H9 (cell line): ENCODE results near the gene KIF5C. TPM values are rescaled to one million over a fixed set of nuclear protein-coding genes. Genes with fewer than 3 reads are reported as not detected.
A peak's percentile ranks its signal among the peaks of the same experiment; 100 is the strongest.

Experiments used
- DNase-seq: peaks from one replicate; pipeline ENCODE4 v3.0.0-alpha.2; 2017
- H2AFZ ChIP-seq: one replicate; pipeline ENCODE4 v1.6.1; 2013; ENCODE audit warnings: mild to moderate bottlenecking, low read length, control low read depth, moderate library complexity
- H2AK5ac ChIP-seq: 2 replicates; pipeline ENCODE4 v1.6.1; 2013; ENCODE audit warnings: low read length, control low read depth, mixed read lengths; ENCODE audit not compliant: insufficient read length
- H2BK120ac ChIP-seq: one replicate; pipeline ENCODE4 v1.6.1; 2013; ENCODE audit warnings: low read depth, mild to moderate bottlenecking, low read length, control low read depth, inconsistent platforms; ENCODE audit not compliant: poor library complexity, severe bottlenecking
- H2BK12ac ChIP-seq: 2 replicates; pipeline ENCODE4 v1.6.1; 2013; ENCODE audit warnings: low read length, control low read depth, mixed read lengths, low read depth; ENCODE audit not compliant: insufficient read length
- H2BK15ac ChIP-seq: 2 replicates; pipeline ENCODE4 v1.6.1; 2013; ENCODE audit warnings: low read depth, low read length, control low read depth
- H2BK20ac ChIP-seq: one replicate; pipeline ENCODE4 v1.6.1; 2013; ENCODE audit warnings: low read depth, mild to moderate bottlenecking, low read length, control low read depth, inconsistent platforms; ENCODE audit not compliant: poor library complexity, severe bottlenecking
- H2BK5ac ChIP-seq: 2 replicates; pipeline ENCODE4 v1.6.1; 2013; ENCODE audit warnings: low read length, control low read depth, mixed read lengths; ENCODE audit not compliant: insufficient read length
- H3K14ac ChIP-seq: 2 replicates; pipeline ENCODE4 v1.6.1; 2013; ENCODE audit warnings: low read length, control low read depth; ENCODE audit not compliant: insufficient read depth
- H3K18ac ChIP-seq: 2 replicates; pipeline ENCODE4 v1.6.1; 2013; ENCODE audit warnings: low read depth, mild to moderate bottlenecking, mixed read lengths, low read length, control low read depth; ENCODE audit not compliant: insufficient read length
- H3K23ac ChIP-seq: 2 replicates; pipeline ENCODE4 v1.6.1; 2013; ENCODE audit warnings: low read length, control low read depth, mixed read lengths, low read depth; ENCODE audit not compliant: insufficient read length
- H3K23me2 ChIP-seq: 2 replicates; pipeline ENCODE4 v1.6.1; 2013; ENCODE audit warnings: low read depth, mild to moderate bottlenecking, mixed read lengths, low read length, control low read depth; ENCODE audit not compliant: insufficient read length, poor library complexity, severe bottlenecking
- H3K27ac ChIP-seq: 2 replicates; pipeline ENCODE4 v1.5.1; 2013; ENCODE audit warnings: low read length, control low read depth, mixed read lengths, low read depth; ENCODE audit not compliant: insufficient read length
- H3K27me3 ChIP-seq: 2 replicates; pipeline ENCODE4 v1.6.1; 2013; ENCODE audit warnings: low read length, control low read depth, inconsistent platforms; ENCODE audit not compliant: insufficient read depth
- H3K4ac ChIP-seq: 2 replicates; pipeline ENCODE4 v1.6.1; 2013; ENCODE audit warnings: low read depth, mild to moderate bottlenecking, control low read depth, inconsistent platforms, low read length, moderate library complexity
- H3K4me1 ChIP-seq: 2 replicates; pipeline ENCODE4 v1.6.1; 2013; ENCODE audit warnings: low read length, control low read depth, inconsistent platforms; ENCODE audit not compliant: insufficient read depth
- H3K4me2 ChIP-seq: 2 replicates; pipeline ENCODE4 v1.6.1; 2013; ENCODE audit warnings: low read length, control low read depth, mixed read lengths; ENCODE audit not compliant: insufficient read length, insufficient read depth
- H3K56ac ChIP-seq: 2 replicates; pipeline ENCODE4 v1.6.1; 2013; ENCODE audit warnings: low read depth, mild to moderate bottlenecking, mixed read lengths, low read length, control low read depth; ENCODE audit not compliant: insufficient read length
- H3K79me1 ChIP-seq: 2 replicates; pipeline ENCODE4 v1.6.1; 2013; ENCODE audit warnings: low read depth, mild to moderate bottlenecking, moderate library complexity, low read length, control low read depth, inconsistent platforms; ENCODE audit not compliant: insufficient read depth, poor library complexity, severe bottlenecking
- H3K79me2 ChIP-seq: 2 replicates; pipeline ENCODE4 v1.6.1; 2013; ENCODE audit warnings: low read length, control low read depth, inconsistent platforms; ENCODE audit not compliant: insufficient read depth
- H3K9ac ChIP-seq: 2 replicates; pipeline ENCODE4 v1.6.1; 2013; ENCODE audit warnings: low read length, control low read depth, mixed read lengths; ENCODE audit not compliant: insufficient read length; ENCODE audit errors: extremely low read depth
- H3K9me3 ChIP-seq: one replicate; pipeline ENCODE4 v1.6.1; 2013; ENCODE audit warnings: low read depth, low read length, inconsistent platforms; ENCODE audit not compliant: control insufficient read depth
- H3T11ph ChIP-seq: one replicate; pipeline ENCODE4 v1.6.1; 2013; ENCODE audit warnings: mild to moderate bottlenecking, low read length, control low read depth, inconsistent platforms
- H4K20me1 ChIP-seq: one replicate; pipeline ENCODE4 v1.6.1; 2013; ENCODE audit not compliant: control insufficient read depth, insufficient read length, insufficient read depth
- H4K5ac ChIP-seq: 2 replicates; pipeline ENCODE4 v1.6.1; 2013; ENCODE audit warnings: low read depth, mild to moderate bottlenecking, mixed read lengths, low read length, control low read depth; ENCODE audit not compliant: insufficient read length
- H4K8ac ChIP-seq: replicated peaks from 2 replicates; pipeline ENCODE4 v1.6.1; 2013; ENCODE audit warnings: low read length, control low read depth, mixed read lengths, low read depth; ENCODE audit not compliant: insufficient read length
- H4K91ac ChIP-seq: 2 replicates; pipeline ENCODE4 v1.6.1; 2013; ENCODE audit warnings: low read depth, mild to moderate bottlenecking, moderate library complexity, mixed read lengths, low read length, control low read depth; ENCODE audit not compliant: insufficient read length
- H3K27ac Mint-ChIP-seq, 3 experiments: 2 replicates in 2 of 3; 3 replicates in 1 of 3; pipeline ENCODE4 v1.8.0; 2020 to 2021; ENCODE audit warnings: mixed read lengths in 3 of 3, mild to moderate bottlenecking in 1 of 3, moderate library complexity in 1 of 3
- H3K27me3 Mint-ChIP-seq: 2 replicates; pipeline ENCODE4 v1.8.0; 2021; ENCODE audit warnings: low read depth, mild to moderate bottlenecking, moderate library complexity, mixed read lengths
- H3K36me3 Mint-ChIP-seq, 3 experiments: 2 replicates in 2 of 3; 3 replicates in 1 of 3; pipeline ENCODE4 v1.8.0; 2020 to 2021; ENCODE audit warnings: low read depth in 3 of 3, mixed read lengths in 3 of 3; ENCODE audit not compliant: insufficient read depth in 1 of 3
- H3K4me1 Mint-ChIP-seq, 2 experiments: 2 replicates each; pipeline ENCODE4 v1.8.0; 2020; ENCODE audit warnings: mixed read lengths in 2 of 2
- H3K4me3 Mint-ChIP-seq, 2 experiments: 2 replicates in 1 of 2; 3 replicates in 1 of 2; pipeline ENCODE4 v1.8.0; 2020 to 2021; ENCODE audit warnings: mild to moderate bottlenecking in 2 of 2, mixed read lengths in 2 of 2, moderate library complexity in 1 of 2
- H3K9me3 Mint-ChIP-seq, 2 experiments: 2 replicates in 1 of 2; 3 replicates in 1 of 2; pipeline ENCODE4 v1.8.0; 2020; ENCODE audit warnings: mild to moderate bottlenecking in 2 of 2, mixed read lengths in 2 of 2, moderate library complexity in 1 of 2
- CTCF ChIP-seq: fragments of 200-600 bp; sonication (generic); conservative IDR thresholded peaks from 3 replicates; pipeline ENCODE4 v1.8.0; 2021; ENCODE audit warnings: antibody characterized with exemption, mild to moderate bottlenecking
- WGBS: extraction: QIAGEN DNeasy Blood & Tissue Kit; methylation state at CpG from one replicate; pipeline ENCODE4 v1.1.7; 2013; ENCODE audit warnings: missing lambda C conversion rate, low lambda C conversion rate, mixed read lengths; ENCODE audit not compliant: insufficient read length; ENCODE audit errors: extremely low coverage; 5-methylcytosine and 5-hydroxymethylcytosine counted together
- total RNA-seq: library from RNA; stranded (reverse); gene quantifications from 2 replicates; pipeline ENCODE4 v1.2.1, GENCODE V29; 2021

KIF5C gene
- total RNA-seq, 1 experiment from 2014 or later = 52.9 TPM

GRCh38 chr2:148877403-148877740 is 2.3 kb downstream of the KIF5C start:
- Histone ChIP-seq H2BK12ac (no peak overlapping the region), H4K20me1 (no peaks in the 10 kb centered on the region), H3K18ac (no peak overlapping the region), H3K27me3 (no peaks in the 10 kb centered on the region; the same call in 1 of the 2 replicates), H3K4ac (no peak overlapping the region), H2AK5ac (no peak overlapping the region), H3K56ac (no peak overlapping the region), H2BK5ac (no peak overlapping the region), H4K91ac (no peak overlapping the region), H3K23me2 (peaks cover 4% of the 10 kb centered on the region), H2AFZ (no peak overlapping the region), H3K4me1 (peaks cover 3% of the 10 kb centered on the region; the same call in 1 of the 2 replicates), H4K8ac (no peak overlapping the region), H3T11ph (no peak overlapping the region), H2BK120ac (no peak overlapping the region), H4K5ac (no peak overlapping the region), H3K79me1 (no peaks in the 10 kb centered on the region), H3K23ac (no peak overlapping the region), H3K9me3 (no peaks in the 10 kb centered on the region), H3K27ac (no peak overlapping the region), H3K9ac (no peak overlapping the region), H2BK20ac (no peak overlapping the region), H2BK15ac (no peak overlapping the region), H3K4me2 (peak overlapping the region; percentile 85), H3K79me2 (peaks cover 7% of the 10 kb centered on the region; the same call in 1 of the 2 replicates), H3K14ac (no peak overlapping the region)
- Mint-ChIP-seq H3K9me3 (peaks cover 8 to 12% of the 10 kb centered on the region in 2 experiments; a peak in 3 of 5 replicates), H3K27me3 (peaks cover 25% of the 10 kb centered on the region), H3K36me3 (peaks cover 20 to 27% (median 26%) of the 10 kb centered on the region in 3 experiments), H3K4me3 (peak overlapping the region; percentile 91 to 97), H3K27ac (no peak overlapping the region; a peak in 2 of 7 replicates), H3K4me1 (peaks cover 11 to 17% of the 10 kb centered on the region in 2 experiments)
- no CpG with 5 or more reads among the region's 1 CpG for WGBS
- no peak for TF ChIP-seq CTCF
- no peak for DNase-seq
